ENCODE results near the gene NMT1.

NMT1 gene

GRCh38 chr17:45115871-45116270, 54.8 kb downstream of the NMT1 start:
- Histone ChIP-seq H3K27ac (ENCODE audit: extremely low read depth, low read depth, low read length) (no peak overlapping the region), H3K36me3 (ENCODE audit: control insufficient read depth in 2 of 2, insufficient read depth in 1 of 2, low read length in 2 of 2) (peaks cover 0 to 63% of the 10 kb centered on the region in 2 experiments; a peak in 1 of 3 replicates), H3K9me3 (ENCODE audit: control insufficient read depth, insufficient read depth, low read depth, low read length) (no peaks in the 10 kb centered on the region), H3K4me1 (ENCODE audit: control insufficient read depth, insufficient read depth, low read length) (no peaks in the 10 kb centered on the region), H3K4me3 (ENCODE audit: low read depth, low read length) (no peak overlapping the region)
- TF ChIP-seq, protein P1, sequence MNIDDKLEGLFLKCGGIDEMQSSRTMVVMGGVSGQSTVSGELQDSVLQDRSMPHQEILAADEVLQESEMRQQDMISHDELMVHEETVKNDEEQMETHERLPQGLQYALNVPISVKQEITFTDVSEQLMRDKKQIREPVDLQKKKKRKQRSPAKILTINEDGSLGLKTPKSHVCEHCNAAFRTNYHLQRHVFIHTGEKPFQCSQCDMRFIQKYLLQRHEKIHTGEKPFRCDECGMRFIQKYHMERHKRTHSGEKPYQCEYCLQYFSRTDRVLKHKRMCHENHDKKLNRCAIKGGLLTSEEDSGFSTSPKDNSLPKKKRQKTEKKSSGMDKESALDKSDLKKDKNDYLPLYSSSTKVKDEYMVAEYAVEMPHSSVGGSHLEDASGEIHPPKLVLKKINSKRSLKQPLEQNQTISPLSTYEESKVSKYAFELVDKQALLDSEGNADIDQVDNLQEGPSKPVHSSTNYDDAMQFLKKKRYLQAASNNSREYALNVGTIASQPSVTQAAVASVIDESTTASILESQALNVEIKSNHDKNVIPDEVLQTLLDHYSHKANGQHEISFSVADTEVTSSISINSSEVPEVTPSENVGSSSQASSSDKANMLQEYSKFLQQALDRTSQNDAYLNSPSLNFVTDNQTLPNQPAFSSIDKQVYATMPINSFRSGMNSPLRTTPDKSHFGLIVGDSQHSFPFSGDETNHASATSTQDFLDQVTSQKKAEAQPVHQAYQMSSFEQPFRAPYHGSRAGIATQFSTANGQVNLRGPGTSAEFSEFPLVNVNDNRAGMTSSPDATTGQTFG (tag by site-specific recombination; IDR thresholded peaks at IDR 0.05; ENCODE audit: borderline replicate concordance): no peak
- TF ChIP-seq, protein P2, sequence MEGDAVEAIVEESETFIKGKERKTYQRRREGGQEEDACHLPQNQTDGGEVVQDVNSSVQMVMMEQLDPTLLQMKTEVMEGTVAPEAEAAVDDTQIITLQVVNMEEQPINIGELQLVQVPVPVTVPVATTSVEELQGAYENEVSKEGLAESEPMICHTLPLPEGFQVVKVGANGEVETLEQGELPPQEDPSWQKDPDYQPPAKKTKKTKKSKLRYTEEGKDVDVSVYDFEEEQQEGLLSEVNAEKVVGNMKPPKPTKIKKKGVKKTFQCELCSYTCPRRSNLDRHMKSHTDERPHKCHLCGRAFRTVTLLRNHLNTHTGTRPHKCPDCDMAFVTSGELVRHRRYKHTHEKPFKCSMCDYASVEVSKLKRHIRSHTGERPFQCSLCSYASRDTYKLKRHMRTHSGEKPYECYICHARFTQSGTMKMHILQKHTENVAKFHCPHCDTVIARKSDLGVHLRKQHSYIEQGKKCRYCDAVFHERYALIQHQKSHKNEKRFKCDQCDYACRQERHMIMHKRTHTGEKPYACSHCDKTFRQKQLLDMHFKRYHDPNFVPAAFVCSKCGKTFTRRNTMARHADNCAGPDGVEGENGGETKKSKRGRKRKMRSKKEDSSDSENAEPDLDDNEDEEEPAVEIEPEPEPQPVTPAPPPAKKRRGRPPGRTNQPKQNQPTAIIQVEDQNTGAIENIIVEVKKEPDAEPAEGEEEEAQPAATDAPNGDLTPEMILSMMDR (tag by site-specific recombination; IDR thresholded peaks at IDR 0.05): no peak
- TF ChIP-seq GLI4 (tag by site-specific recombination; IDR thresholded peaks at IDR 0.05): no peak
- no peak for TF ChIP-seq ZNF747 (tag by site-specific recombination; IDR thresholded peaks at IDR 0.05)
- no peak for TF ChIP-seq ZNF248 (tag by site-specific recombination; IDR thresholded peaks at IDR 0.05)
- no peak for TF ChIP-seq ZNF10 (tag by site-specific recombination; IDR thresholded peaks at IDR 0.05)
- no peak for TF ChIP-seq ZNF211 (tag by site-specific recombination; IDR thresholded peaks at IDR 0.05; ENCODE audit: low read depth)
- no peak for TF ChIP-seq ZBTB44 (tag by site-specific recombination; IDR thresholded peaks at IDR 0.05)
- no peak for TF ChIP-seq ZNF174 (tag by site-specific recombination; IDR thresholded peaks at IDR 0.05)
- no peak for TF ChIP-seq ZNF658 (tag by site-specific recombination; IDR thresholded peaks at IDR 0.05)
- TF ChIP-seq SP7 (tag by site-specific recombination; IDR thresholded peaks at IDR 0.05): no peak
- no peak for TF ChIP-seq ZNF223 (tag by site-specific recombination; IDR thresholded peaks at IDR 0.05)
- no peak for TF ChIP-seq ZNF623 (tag by site-specific recombination; IDR thresholded peaks at IDR 0.05)
- POLR2A ChIA-PET: no interaction called here
- CTCF ChIA-PET: interaction anchor here (0.7 to 1.7 kb wide), 5 partner anchors 10 to 19 kb away, joined by 3 to 7 read pairs (median 4); partner anchors contain the start of genes ACBD4 and PLCD3

- H3K4me3 ChIP-seq (ENCODE audit: low read depth, low read length): no peak overlapping the region
- TF ChIP-seq, protein P3, sequence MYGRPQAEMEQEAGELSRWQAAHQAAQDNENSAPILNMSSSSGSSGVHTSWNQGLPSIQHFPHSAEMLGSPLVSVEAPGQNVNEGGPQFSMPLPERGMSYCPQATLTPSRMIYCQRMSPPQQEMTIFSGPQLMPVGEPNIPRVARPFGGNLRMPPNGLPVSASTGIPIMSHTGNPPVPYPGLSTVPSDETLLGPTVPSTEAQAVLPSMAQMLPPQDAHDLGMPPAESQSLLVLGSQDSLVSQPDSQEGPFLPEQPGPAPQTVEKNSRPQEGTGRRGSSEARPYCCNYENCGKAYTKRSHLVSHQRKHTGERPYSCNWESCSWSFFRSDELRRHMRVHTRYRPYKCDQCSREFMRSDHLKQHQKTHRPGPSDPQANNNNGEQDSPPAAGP (tag by site-specific recombination; IDR thresholded peaks at IDR 0.05): no peak
- TF ChIP-seq GLIS2 (tag by site-specific recombination; IDR thresholded peaks at IDR 0.05) (peak; percentile 33; the same call in 1 of the 2 replicates), PRDM4 (tag by site-specific recombination; IDR thresholded peaks at IDR 0.05) (no peak)
Observed at GRCh38 chr17:45116434-45117016, 55.4 kb downstream of the NMT1 start.

More at GRCh38 chr17:45116434-45117016, 55.4 kb downstream of the NMT1 start:
- CTCF ChIA-PET: interaction anchor here (1.0 to 5.9 kb wide), 6 partner anchors 13 to 81 kb away, joined by 3 to 28 read pairs (median 6); partner anchors contain the start of genes ACBD4 and PLCD3
- H3K9me3 ChIP-seq (ENCODE audit: control insufficient read depth, insufficient read depth, low read depth, low read length): no peaks in the 10 kb centered on the region
- H3K27ac ChIP-seq (ENCODE audit: extremely low read depth, low read depth, low read length): no peak overlapping the region
- peaks cover 0 to 58% of the 10 kb centered on the region in 2 experiments; a peak in 1 of 3 replicates for H3K36me3 ChIP-seq (ENCODE audit: control insufficient read depth in 2 of 2, insufficient read depth in 1 of 2, low read length in 2 of 2)
- POLR2A ChIA-PET: no interaction called here
- no peaks in the 10 kb centered on the region for H3K4me1 ChIP-seq (ENCODE audit: control insufficient read depth, insufficient read depth, low read length)

Data from HEK293 (cell line).